ENCODE measurements around the gene RNU7-1. TPM values are rescaled to one million over a fixed set of nuclear protein-coding genes. Genes with fewer than 3 reads are reported as not detected.

The RNU7-1 gene
- total RNA-seq, 1 experiment from 2014 or later, result not detected

DNA sequence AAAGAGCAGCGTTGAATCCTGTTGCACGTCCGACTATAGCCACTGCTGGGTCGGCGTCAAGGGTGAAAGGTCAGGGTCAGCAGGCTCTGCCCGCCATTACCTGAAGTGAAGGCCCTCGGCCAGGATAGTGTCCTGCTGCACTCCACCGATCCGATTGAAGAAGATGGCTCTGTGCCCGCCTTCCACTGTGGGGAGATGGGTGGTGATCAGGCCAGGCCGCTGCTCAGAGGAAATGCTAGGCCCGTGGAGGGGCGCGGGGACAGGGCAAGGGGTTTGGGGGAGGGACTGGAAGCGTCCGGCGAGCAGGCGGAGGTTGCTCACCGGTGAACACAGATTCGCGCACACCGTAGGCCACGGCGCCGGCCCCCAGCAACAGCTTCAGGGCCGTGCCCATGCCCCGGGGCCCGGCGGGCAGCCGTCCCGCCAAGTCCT, 26.5 kb downstream of the RNU7-1 start:
- peaks cover 8% of the 10 kb centered on the region for H3K4me1 ChIP-seq
- peaks cover 63% of the 10 kb centered on the region for H3K36me3 ChIP-seq
- H3K27ac ChIP-seq, result peak overlapping the region; percentile 73
- peak overlapping the region; percentile 92 for H3K4me3 ChIP-seq
- no peaks in the 10 kb centered on the region for H3K9me3 ChIP-seq (replicated peaks)
- H3K27me3 ChIP-seq, result no peaks in the 10 kb centered on the region
- no peak for DNase-seq

GRCh38 chr12:6974180-6974579, 30.6 kb downstream of the RNU7-1 start:
- no peaks in the 10 kb centered on the region for H3K9me3 ChIP-seq (replicated peaks)
- H3K4me3 ChIP-seq, result no peak overlapping the region
- no peaks in the 10 kb centered on the region for H3K27me3 ChIP-seq
- no peak overlapping the region for H3K27ac ChIP-seq
- peaks cover 5% of the 10 kb centered on the region for H3K4me1 ChIP-seq
- no peak for DNase-seq
- H3K36me3 ChIP-seq, result peaks cover 47% of the 10 kb centered on the region

GRCh38 chr12:6975297-6976032, 31.8 kb downstream of the RNU7-1 start:
- H3K9me3 ChIP-seq (replicated peaks), result no peaks in the 10 kb centered on the region
- H3K4me3 ChIP-seq, result no peak overlapping the region
- DNase-seq, result no peak
- peaks cover 3% of the 10 kb centered on the region; the same call in 1 of the 2 replicates for H3K4me1 ChIP-seq
- H3K36me3 ChIP-seq, result peaks cover 49% of the 10 kb centered on the region
- H3K27ac ChIP-seq, result no peak overlapping the region
- H3K27me3 ChIP-seq, result no peaks in the 10 kb centered on the region

GRCh38 chr12:6977653-6978052, 34.0 kb downstream of the RNU7-1 start:
- no peaks in the 10 kb centered on the region for H3K4me1 ChIP-seq
- H3K27ac ChIP-seq, result no peak overlapping the region
- no peaks in the 10 kb centered on the region for H3K9me3 ChIP-seq (replicated peaks)
- no peak overlapping the region for H3K4me3 ChIP-seq
- H3K27me3 ChIP-seq, result no peaks in the 10 kb centered on the region
- DNase-seq, result no peak
- peaks cover 54% of the 10 kb centered on the region for H3K36me3 ChIP-seq

DNA sequence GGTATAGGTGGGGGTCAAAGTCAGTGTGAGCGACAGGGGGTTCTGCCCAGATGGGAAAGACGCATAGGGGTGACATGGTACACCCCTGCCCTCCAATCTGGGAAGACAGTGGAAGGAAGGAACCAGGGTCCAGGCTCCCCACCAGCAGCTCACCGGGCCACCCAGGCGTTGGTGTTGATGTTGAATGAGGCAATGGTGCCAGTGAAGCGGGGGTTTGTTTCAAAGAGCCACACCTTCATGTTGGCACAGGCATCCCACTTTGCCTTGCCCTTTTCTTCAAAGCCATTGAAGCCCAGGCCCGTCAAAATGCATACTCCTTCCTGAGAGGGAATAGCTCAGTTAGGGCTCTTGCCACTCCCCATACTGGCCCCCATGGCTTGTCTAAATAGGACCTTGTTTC, 34.6 kb downstream of the RNU7-1 start:
- Histone ChIP-seq H3K4me3 (no peak overlapping the region), H3K36me3 (peaks cover 54% of the 10 kb centered on the region), H3K9me3 (replicated peaks) (no peaks in the 10 kb centered on the region)

DNA sequence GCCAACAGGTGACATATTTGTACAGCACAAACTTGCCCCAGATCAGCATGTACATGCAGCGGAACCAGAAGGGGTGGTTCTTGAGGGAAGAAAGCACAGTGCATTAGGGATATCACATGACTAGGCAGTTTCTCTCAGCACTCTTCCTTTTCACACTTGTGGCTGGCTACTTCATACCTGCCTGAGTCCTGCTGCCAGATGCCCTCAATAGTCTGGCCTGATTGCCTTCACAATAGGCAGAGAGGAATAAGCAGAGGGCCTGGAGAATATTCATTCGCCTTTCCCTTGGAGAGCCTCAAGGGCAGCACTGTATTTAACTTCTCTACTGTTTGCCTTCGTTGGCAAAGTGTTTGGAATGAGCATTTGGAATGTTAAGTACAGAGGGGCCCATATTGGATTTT, 35.0 kb downstream of the RNU7-1 start:
- Histone ChIP-seq H3K36me3 (peaks cover 54% of the 10 kb centered on the region), H3K27me3 (no peaks in the 10 kb centered on the region), H3K4me3 (no peak overlapping the region), H3K27ac (no peak overlapping the region; the same call in 1 of the 2 replicates), H3K9me3 (replicated peaks) (no peaks in the 10 kb centered on the region), H3K4me1 (no peaks in the 10 kb centered on the region)
- DNase-seq, result no peak

More for the DNA sequence above, 34.6 kb downstream of the RNU7-1 start:
- no peak for DNase-seq
- Histone ChIP-seq H3K27ac (no peak overlapping the region; the same call in 1 of the 2 replicates), H3K27me3 (no peaks in the 10 kb centered on the region), H3K4me1 (no peaks in the 10 kb centered on the region)

GRCh38 chr12:6979021-6979420, 35.4 kb downstream of the RNU7-1 start:
- Histone ChIP-seq H3K4me3 (no peak overlapping the region), H3K27ac (no peak overlapping the region; the same call in 1 of the 2 replicates), H3K36me3 (peaks cover 51% of the 10 kb centered on the region), H3K4me1 (no peaks in the 10 kb centered on the region), H3K9me3 (replicated peaks) (no peaks in the 10 kb centered on the region), H3K27me3 (no peaks in the 10 kb centered on the region)
- DNase-seq, result no peak

DNA sequence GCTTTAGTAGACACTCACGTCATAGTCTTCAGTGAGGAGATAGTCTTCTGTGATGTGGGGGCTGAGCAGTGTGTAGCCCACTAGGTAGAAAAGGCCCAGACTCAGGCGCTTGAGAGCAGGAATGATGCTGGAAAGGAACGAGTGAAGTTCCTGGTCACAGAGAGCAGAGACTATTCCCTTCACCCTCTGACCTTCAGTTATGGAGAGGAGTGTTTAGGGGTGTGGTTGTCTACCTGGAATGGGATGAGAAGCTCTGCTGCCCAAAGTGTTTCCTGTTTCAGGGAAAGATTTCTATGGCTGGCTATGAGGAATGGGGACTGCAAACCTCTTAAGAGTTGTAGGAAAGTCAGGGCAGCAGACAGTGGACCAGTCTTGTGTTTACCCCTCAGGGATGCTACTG, 35.8 kb downstream of the RNU7-1 start:
- peaks cover 46% of the 10 kb centered on the region for H3K36me3 ChIP-seq
- H3K4me1 ChIP-seq, result no peaks in the 10 kb centered on the region
- no peak overlapping the region for H3K27ac ChIP-seq
- no peak overlapping the region for H3K4me3 ChIP-seq
- H3K27me3 ChIP-seq, result no peaks in the 10 kb centered on the region
- no peaks in the 10 kb centered on the region for H3K9me3 ChIP-seq (replicated peaks)
- DNase-seq, result no peak

DNA sequence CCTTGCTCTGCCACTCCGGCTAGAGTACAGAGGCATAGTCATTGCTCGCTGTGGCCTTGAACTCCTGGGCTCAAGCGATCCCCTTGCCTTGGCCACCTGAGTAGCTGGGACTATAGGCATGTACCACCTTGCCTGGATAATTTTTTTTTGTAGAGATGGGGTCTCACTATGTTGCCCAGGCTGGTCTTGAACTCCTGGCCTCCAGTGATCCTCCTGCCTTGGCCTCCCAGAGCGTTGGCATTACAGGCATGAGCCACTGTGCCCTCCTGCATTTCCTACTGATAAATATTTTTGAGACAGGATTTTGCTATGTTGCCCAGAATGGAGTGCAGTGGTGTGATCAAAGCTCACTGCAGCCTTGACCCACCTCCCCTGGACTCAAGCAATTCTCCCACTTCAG, 36.5 kb downstream of the RNU7-1 start:
- no peak for DNase-seq
- no peaks in the 10 kb centered on the region for H3K4me1 ChIP-seq
- H3K27me3 ChIP-seq, result no peaks in the 10 kb centered on the region
- peaks cover 40% of the 10 kb centered on the region for H3K36me3 ChIP-seq
- H3K4me3 ChIP-seq, result no peak overlapping the region
- no peaks in the 10 kb centered on the region for H3K9me3 ChIP-seq (replicated peaks)
- no peak overlapping the region for H3K27ac ChIP-seq

DNA sequence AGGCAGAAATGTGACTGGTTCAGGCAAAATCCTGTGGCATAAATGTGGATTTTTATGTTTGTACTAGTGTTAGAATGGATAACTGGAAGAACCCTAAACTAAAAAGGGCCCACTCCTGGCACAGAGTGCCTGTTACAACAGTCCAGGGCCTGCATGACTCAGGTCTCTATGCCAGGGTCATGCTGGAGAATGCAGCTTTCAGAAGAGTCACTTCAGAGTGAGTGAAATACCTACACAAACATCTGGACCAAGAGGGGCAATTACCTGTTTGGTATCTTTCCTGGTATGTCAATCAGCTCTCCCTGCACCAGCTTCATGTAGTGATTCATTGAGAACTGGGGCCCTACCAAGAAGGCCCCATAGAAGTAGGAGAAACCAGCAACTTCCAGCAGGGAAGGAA, 37.1 kb downstream of the RNU7-1 start:
- Histone ChIP-seq H3K27me3 (no peaks in the 10 kb centered on the region), H3K36me3 (peaks cover 33% of the 10 kb centered on the region), H3K27ac (no peak overlapping the region), H3K4me3 (no peak overlapping the region), H3K4me1 (no peaks in the 10 kb centered on the region), H3K9me3 (replicated peaks) (no peaks in the 10 kb centered on the region)
- DNase-seq, result no peak

DNA sequence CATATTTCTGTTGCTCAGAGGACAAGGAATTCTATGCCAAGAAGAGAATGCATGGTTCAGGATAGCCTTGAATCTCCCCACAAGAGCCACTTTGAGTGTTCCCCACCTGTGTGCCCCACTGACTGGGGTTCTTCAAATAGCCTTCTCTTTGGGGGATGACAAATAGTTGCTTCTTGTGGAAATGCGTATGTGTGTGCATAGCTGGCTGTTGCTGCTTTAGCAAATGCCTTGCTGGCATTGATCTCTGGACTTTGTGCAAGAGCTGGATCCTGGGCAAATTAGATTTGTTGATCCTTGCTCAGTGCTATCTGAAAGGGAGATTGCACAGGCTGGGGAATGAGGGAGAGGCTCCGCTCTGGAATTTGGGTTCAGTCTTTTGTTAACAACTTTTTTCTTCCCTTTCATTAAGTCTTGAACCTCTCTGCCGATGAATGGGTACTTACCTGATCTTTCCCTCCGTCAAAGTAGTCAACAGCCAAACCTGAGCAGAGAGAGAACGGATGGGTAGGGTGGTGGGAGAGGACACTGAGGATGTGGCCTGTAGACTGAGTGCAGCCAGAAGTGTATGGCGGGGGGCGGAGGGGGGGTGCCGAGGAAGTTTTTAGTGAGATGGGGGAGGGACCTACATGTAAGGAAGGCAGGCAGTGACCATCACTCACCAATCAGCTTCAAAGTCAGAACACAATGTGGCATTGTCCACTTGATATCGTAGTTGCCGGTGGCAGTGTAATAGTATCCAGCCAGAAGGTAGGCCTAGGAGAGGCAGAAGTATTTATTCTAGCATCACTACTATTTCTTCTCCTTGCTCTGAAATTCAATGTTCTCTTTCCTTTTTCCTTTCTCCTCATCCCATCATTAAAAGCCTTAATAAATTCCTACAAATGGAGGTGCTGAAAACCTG, 37.8 kb downstream of the RNU7-1 start:
- Histone ChIP-seq H3K27me3 (no peaks in the 10 kb centered on the region), H3K4me3 (no peak overlapping the region), H3K36me3 (peaks cover 27% of the 10 kb centered on the region), H3K9me3 (replicated peaks) (no peaks in the 10 kb centered on the region), H3K4me1 (no peaks in the 10 kb centered on the region), H3K27ac (no peak overlapping the region)
- no peak for DNase-seq

DNA sequence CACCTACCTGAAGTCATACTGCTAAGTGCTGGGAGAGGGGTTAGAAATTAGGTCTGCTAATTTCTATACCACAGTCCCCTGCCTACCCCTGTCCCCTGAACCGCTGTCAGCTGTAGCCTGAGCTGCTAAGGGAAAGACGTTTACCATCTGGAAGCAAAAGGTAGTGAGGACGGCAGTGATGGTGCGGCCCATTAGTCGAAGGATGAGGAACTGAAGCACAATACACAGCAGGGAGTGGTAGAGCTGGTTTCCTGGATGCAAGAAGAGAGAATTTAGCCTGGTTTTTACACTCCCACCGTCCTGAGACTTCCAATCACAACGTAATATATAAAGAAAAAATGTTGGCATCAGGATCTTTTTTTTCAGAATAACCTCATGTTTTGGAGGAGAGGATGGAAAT, 38.9 kb downstream of the RNU7-1 start:
- Histone ChIP-seq H3K27me3 (no peaks in the 10 kb centered on the region), H3K36me3 (peaks cover 20% of the 10 kb centered on the region), H3K4me3 (no peak overlapping the region), H3K27ac (no peak overlapping the region), H3K9me3 (replicated peaks) (no peaks in the 10 kb centered on the region), H3K4me1 (no peaks in the 10 kb centered on the region)
- DNase-seq, result no peak

DNA sequence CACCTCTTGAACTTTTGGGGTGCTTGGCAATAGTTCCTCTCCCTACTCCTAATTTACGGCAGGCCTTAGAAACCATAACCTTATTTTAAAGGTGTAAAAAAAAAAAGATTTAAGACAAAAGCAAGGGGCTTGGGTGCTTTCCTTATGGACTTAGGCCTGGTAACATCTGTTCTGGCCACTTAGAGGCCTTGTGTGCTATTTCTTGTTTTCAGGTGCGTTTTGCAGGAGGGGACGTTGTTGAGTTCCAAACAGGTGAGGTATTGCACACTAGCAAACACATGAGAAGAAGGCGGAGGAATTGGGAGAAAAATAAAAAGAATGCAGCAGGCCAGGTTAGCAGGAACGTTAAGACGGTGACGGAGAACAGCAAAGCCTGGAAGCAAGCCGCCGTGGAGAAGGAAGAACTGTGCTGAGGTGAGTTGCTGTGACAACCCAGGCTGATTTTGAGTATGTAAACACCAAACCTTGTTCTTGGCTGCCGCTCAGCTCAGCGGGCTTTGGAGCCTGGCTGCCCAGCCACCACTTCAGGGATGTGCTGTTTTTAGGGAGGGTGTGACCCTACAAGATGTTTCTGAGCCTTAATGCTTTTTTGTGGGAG, 44.4 kb downstream of the RNU7-1 start:
- DNase-seq, result no peak
- Histone ChIP-seq H3K27me3 (no peaks in the 10 kb centered on the region), H3K9me3 (replicated peaks) (no peaks in the 10 kb centered on the region), H3K4me1 (no peaks in the 10 kb centered on the region), H3K4me3 (no peak overlapping the region), H3K36me3 (peaks cover 13% of the 10 kb centered on the region; the same call in 1 of the 2 replicates), H3K27ac (no peak overlapping the region)

All from SJCRH30 (cell line).